ENCODE results near the gene PCDHA1. TPM values are rescaled to one million over a fixed set of nuclear protein-coding genes. Genes with fewer than 3 reads are reported as not detected.
A peak's percentile ranks its signal among the peaks of the same experiment; 100 is the strongest.

PCDHA1 gene
- total RNA-seq, 1 donor from 2014 or later, result not detected

DNA sequence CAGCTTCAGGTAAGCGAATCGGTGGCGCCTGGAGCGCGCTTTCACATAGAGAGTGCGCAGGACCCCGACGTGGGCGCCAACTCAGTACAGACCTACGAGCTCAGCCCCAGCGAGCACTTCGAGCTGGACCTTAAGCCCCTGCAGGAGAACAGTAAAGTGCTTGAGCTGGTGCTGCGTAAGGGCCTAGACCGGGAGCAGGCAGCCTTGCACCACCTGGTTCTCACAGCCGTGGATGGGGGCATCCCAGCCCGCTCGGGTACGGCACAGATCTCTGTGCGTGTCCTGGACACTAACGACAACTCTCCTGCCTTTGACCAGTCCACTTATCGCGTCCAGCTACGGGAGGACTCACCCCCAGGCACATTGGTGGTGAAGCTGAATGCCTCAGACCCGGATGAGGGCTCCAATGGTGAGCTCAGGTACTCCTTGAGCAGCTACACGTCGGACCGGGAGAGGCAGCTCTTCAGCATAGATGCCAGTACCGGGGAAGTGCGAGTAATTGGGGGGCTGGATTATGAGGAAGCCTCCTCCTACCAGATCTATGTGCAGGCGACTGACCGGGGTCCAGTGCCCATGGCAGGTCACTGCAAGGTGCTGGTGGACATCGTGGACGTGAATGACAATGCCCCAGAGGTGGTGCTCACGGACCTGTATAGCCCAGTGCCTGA is 181.4 kb downstream of the PCDHA1 start:
- ATAC-seq, result peak; percentile 35
- intact Hi-C loops (cut with DNase I), result no loop called here
- no peak for DNase-seq (ENCODE audit: low spot score)

DNA sequence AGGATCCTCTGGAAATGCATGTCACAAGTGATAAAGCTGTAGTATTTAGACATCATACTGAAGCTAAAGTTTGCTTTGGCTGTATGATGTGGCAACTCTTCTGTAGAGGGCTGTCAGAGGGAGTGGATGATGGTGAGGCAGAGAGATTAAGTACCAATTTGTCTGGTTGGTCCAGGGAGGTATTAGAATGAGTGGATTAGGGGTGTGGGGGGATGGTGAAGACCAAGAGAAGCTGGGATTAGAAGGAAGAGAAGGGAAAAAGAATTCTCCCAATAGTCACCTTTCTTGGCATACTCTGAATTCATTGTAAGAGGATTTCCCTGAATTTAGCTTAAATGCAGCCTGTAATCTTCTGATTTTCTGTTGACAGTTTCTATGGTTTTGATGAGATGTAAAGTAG is 183.9 kb downstream of the PCDHA1 start:
- intact Hi-C loops (cut with DNase I), result no loop called here
- DNase-seq (ENCODE audit: low spot score) (no peak), ATAC-seq (no peak)

DNA sequence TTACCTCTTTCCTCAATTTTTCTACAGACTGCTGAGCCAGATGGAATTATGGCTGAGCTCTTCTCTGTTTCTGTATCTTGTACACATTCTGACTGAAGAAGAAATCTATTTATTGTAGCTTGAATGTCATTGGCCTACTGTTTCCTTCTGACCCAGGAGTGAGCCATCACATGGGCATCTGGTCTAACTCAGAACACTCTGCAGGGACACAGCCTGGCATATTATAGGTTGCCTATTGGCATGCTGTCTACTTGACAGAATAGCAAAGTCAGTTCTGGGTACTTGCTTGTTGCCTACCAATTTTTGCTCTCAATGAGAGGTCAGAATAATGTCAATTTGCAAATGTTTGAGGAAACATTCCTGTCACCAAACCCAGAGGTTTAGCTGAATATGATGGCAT is 187.6 kb downstream of the PCDHA1 start:
- ATAC-seq (no peak), DNase-seq (ENCODE audit: low spot score) (no peak)
- intact Hi-C loops (cut with DNase I), result no loop called here

DNA sequence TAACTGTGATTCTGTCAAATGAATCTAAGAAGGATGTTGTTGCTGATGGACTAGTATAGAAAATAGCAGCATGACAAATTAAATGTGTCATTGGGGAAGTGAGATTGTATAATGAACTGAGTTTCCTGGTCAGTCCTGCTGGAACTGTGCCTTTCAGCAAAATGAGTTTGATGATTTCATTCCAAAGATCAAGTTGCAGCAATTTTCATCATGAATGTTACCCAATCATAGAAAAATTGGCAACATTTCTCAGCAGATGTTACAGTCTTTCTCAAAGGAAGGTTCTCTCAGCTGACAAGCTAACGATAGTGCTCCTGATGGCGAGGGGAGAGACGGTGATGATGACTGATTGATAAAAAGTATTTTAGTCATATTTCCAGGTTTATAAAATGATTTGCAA is 191.1 kb downstream of the PCDHA1 start:
- intact Hi-C loops (cut with DNase I), result no loop called here
- ATAC-seq, result peak; percentile 73
- DNase-seq (ENCODE audit: low spot score), result no peak

DNA sequence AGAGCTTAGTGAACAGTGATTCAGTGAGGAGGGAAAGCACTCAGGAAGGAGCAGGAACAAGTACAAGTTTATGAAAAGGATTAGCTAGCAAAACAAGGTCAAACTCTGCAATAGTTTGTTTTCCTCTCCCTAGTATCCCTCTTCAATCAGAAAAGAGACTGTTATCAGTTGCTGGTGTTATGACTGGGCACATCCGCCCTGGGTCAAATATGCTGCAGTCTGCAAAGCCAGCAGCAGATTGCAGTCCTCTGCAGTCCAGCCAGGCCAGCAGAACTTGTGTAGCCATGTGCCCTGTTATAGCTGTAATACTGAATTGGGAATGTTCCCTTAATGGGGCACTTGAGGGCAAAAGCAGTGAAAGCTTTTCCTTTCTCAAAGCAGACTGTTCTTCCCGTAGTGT is 192.3 kb downstream of the PCDHA1 start:
- ATAC-seq (peak; percentile 53), DNase-seq (ENCODE audit: low spot score) (no peak)
- intact Hi-C loops (cut with DNase I), result no loop called here

DNA sequence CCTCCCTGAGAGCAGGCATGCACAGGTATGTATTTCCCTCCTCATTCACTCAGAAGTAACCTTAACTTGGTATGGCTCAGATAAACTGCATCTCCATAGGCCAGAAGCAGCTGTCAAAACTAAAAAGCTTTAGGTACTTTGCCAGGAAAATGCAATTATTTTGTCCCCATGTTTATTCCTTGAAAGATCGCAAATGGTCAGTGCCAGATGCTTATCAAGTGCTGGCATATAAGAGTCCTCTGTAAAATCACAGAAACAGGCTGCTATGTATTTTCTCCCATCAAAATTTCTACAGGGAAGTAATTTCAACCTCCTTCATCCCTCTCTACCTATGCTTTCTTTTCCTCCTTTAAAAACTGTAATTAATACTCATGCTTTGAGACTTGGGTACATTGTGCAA is 193.0 kb downstream of the PCDHA1 start:
- intact Hi-C loops (cut with DNase I), result no loop called here
- no peak for DNase-seq (ENCODE audit: low spot score)
- ATAC-seq, result no peak

DNA sequence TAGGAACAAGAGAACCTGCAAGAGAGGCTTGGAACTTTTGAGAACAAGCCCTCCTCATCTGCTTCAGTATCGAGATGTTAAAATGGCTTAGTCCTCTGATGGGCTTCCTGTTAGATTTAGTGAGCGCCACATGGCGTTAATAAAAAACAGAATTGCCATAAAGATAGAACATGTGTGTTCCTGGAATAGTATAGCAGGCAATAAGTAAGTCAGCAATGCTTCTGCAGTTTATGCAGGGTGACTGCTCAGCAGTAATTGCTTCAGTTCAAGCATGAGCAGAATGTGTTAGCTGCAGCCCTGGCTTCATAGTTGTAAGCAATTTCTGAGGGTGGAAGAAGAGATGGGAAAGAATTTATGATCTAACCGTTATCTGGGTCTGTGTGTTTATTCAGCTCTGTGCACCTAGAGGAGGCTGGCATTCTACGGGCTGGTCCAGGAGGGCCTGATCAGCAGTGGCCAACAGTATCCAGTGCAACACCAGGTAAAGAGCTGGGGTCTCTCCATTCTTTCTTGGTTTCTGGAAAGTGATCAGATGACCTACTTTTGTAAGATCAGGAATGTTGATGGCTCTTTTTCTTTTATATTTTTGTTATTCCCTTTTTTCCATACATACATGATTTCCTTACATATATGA is 196.3 kb downstream of the PCDHA1 start:
- ATAC-seq, result no peak

DNA sequence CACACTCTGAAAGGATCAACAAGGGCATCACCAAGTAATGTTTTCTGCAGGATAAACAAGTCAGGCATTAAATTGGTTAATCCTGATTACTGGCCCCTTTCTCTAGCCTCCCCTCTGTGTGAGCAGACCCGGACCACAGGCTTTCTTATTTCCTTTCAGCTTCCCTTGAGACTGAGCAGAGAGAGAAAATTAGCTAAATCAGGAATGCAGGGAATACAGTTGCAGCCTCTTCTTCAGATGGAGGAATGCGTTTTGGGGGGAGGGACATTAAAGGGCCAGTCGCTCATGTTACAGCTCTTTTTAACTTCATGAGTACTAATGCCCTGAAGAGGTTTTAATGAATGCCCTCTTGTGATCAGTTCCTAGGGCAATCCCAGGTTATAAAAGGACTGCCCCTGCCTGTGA is 200.2 kb downstream of the PCDHA1 start:
- intact Hi-C loops (cut with DNase I), result no loop called here
- ATAC-seq, result no peak
- no peak for DNase-seq (ENCODE audit: low spot score)

More for the DNA sequence above, 196.3 kb downstream of the PCDHA1 start:
- intact Hi-C loops (cut with DNase I), result no loop called here
- no peak for DNase-seq (ENCODE audit: low spot score)

DNA sequence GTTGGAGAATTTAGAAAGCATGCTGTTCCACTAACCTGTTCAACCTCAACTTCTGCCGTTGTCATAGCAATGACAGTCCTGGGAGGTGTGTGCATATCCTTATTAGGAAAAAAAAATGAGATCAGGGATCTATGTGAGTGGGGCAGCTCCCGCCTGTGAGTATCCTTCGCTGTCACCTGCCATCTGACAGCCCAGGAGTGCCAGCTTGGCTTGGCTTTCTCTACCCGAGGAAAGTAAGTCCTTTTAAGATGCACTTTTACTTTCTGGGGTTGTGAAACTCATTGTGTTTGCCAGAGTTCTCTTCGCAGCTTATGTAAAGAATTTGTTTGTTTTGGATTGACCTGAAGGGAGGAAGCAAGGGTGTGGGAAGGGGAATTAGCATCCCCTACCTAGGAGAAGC is 202.2 kb downstream of the PCDHA1 start:
- intact Hi-C loops (cut with DNase I), result no loop called here
- no peak for DNase-seq (ENCODE audit: low spot score)
- no peak for ATAC-seq

DNA sequence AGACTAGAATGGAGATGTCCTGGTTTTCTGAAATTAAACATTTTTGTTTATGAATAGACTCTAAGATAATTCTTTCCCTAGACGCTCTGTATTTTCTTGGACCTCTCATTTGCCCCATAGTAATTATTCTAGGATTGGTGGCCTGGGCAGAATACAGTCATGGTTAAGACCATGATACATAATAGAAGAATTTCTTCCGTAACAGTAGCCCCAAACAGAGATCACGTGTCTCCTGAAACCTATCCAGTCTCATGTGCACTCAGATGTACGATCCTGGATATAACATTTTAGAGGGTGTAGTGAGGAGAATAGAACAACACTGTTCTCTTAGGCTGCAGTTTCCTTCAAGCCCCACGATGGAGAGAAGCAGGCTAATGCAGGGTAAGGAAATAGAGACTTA is 202.7 kb downstream of the PCDHA1 start:
- DNase-seq (ENCODE audit: low spot score) (no peak), ATAC-seq (no peak)
- intact Hi-C loops (cut with DNase I), result no loop called here

DNA sequence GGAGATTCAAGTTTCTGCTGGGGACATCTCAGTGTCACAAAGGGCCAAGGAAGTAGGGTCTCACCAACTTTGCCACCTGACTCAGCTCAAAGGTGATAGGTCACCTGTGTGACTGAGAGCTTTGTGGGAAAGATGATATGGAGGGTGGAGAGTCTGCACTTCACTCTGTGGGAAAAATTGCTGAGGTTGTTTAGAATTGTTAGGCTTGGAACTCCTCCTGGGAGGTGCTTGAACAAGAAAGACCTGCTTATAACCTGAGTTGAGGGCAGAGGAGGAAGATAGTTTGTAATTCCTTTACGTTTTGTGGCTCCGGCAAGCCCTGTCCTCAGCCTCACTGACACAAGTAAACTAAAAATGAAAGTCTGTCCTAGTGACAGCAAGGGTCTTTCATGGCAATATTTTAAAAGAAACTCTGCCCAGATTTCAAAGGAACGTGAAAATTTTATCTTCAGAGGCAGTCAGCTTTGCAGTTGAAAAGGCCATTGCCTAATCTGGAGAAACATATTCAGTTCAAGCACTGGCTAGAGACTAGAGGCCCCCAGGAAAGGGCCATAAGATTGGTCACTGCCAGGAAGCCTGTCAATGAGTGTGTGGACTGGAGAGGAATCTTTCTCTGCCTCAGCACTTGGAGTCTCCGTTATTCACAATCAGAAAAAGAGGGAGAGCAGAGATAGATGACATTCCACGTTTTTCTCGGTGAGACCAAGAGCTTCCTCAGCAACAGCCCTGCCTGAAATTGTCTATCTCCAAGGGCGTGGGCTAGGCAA is 203.5 kb downstream of the PCDHA1 start:
- DNase-seq (ENCODE audit: low spot score), result no peak
- intact Hi-C loops (cut with DNase I), result no loop called here
- ATAC-seq, result no peak

DNA sequence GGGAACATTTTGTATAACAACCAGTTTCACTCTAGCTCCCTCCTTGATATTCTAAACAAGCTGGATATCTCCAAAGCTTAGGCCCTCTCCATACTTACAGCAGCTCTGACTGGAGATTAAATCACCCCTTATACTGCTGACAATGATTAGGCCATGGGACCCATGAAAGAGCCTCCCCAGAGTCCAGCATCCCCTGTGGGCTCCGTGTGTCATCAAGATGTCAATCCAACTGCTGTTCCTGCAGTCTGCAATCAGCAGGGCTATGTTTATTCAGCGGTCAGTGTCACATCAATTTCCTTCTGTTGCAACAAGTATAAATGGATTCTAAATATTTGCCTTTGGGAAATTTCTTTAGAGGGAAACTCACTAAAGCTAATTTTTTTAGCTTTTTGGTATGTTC is 206.9 kb downstream of the PCDHA1 start:
- no peak for DNase-seq (ENCODE audit: low spot score)
- no peak for ATAC-seq
- intact Hi-C loops (cut with DNase I), result no loop called here

DNA sequence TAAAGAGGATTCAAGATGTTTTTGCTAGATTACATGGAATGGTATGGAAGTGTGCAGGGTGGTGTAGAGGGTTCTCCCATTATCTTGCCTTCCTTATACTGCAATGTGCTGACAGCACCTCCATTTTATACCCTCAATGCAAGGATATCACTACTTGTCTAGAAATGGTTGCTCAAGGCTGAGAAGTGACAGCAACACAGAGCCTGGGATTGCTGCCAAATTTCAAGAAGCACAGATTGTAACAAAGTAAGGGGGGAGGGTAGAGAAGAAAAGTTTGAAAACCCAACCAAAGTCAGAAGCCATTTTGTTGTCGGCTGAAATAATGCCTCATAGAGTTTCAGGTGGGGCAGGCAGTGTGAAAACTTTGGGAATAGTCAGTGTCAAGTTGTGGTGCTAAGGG is 210.1 kb downstream of the PCDHA1 start:
- ATAC-seq (no peak), DNase-seq (ENCODE audit: low spot score) (no peak)
- intact Hi-C loops (cut with DNase I), result no loop called here

DNA sequence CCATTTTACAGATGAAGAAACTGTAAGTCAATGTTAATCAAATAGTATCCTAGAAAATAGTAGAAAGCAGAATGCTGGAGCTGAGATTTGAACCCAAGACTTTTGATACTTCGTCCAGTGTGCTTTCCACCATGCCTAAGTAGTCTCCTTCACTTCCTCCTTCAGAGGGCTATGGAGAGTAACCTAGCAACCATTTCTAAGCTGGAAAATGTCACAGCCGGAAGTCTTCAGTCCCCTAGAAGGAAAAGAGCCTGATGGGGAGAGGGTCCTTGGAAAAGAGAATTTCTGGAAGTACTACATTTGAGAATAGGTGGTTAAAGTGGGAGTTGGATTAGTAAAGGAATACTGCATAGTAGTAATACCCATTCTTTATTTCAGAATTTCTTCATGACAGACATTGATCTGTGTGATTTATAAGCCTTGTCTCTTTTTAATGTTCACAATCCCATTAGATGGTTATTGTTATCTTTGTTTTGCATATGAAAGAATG is 213.0 kb downstream of the PCDHA1 start:
- no peak for DNase-seq (ENCODE audit: low spot score)
- no peak for ATAC-seq
- intact Hi-C loops (cut with DNase I), result no loop called here

DNA sequence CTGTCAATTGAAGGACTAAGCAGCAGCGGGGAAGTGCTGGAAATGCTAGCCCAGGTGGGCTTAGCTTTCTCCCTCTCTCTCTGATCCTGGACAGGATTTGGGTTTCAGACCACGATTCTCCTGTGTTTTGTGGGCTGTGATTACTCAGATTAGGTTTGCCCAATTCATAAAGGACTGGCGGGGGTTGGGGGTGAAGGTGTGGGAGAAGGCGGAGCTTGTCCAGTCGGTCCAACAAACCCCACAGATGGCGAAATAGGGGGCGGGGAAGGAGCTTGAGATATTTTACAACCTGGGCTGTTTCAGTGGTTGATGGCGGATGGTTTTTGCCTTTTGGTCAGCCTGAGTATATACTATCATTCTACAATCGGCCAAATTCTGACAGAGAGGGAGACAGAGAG is 215.5 kb downstream of the PCDHA1 start:
- intact Hi-C loops (cut with DNase I), result no loop called here
- ATAC-seq (no peak), DNase-seq (ENCODE audit: low spot score) (no peak)

DNA sequence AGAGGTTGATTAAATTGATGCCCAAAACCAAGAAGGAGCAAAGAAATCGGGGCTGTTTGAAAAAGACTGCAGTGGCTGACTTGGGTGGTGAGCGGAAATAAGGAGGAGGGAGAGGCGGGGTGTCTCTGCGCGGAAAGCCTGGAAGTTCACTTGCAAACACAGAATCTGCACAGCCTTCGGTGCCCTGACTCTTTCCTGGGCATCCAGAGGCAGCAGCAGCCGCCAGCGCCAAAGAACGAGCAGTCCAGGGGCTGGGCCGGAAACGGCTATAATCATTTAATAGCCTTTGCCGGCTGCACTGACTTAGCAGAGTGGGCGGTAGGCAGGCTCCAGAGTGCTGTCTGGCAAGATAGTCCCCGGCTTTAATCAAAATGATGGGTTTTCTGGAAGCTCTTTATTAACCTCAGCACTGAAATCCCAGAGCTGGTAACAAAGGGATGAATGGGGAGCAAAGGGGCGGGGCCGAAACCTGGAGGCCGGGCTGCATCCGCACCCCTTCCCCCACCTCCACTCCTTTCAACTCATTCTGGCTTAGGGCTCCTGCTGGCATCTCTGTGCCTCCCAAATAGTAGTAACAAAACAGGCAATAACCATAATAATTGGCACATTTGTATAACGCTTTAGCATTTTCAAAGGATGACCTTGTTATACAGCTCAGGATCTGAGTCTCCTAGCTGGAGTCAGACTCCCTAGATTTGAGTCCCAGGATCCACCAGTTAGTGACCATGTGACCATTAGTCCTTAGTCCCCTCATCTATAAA is 216.1 kb downstream of the PCDHA1 start:
- peak; percentile 59 for DNase-seq (ENCODE audit: low spot score)
- ATAC-seq, result peak; percentile 44
- intact Hi-C loops (cut with DNase I), result no loop called here

DNA sequence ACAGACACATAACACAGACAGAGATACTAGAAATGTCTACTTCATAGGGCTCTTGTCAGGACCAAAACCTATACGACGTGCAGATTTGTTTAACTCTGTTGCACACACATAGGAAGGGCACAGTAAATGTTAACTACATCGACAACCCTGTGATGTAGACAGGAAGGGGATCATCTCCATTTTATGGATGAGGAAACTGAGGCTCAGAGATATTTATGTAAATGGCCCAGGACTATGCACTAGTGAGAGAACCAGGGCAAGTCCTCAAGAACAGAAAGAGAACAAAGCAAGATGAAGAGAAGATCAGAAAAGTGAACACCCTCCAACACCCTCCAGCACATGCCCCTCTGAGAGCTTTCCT is 216.6 kb downstream of the PCDHA1 start:
- DNase-seq (ENCODE audit: low spot score) (no peak), ATAC-seq (no peak)
- intact Hi-C loops (cut with DNase I), result no loop called here

DNA sequence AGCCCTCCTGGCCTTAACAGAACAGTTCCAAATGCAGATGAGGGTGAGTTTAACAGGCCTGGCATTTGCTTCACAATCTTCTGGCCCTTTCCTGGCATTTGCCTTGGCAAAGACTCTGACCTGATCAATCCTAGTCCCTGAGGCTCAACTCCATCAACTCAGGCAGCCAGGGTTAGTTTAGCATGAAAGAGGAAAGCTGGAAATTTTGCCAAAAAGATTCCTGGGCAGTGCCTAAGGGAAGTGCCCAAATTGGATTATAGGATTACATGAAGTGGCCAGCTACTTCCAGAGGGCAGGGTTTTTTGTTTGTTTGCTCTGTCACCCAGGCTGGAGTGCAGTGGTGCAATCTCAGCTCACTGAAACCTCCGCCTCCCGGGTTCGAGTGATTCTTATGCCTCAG is 217.1 kb downstream of the PCDHA1 start:
- intact Hi-C loops (cut with DNase I), result no loop called here
- ATAC-seq (no peak), DNase-seq (ENCODE audit: low spot score) (no peak)

DNA sequence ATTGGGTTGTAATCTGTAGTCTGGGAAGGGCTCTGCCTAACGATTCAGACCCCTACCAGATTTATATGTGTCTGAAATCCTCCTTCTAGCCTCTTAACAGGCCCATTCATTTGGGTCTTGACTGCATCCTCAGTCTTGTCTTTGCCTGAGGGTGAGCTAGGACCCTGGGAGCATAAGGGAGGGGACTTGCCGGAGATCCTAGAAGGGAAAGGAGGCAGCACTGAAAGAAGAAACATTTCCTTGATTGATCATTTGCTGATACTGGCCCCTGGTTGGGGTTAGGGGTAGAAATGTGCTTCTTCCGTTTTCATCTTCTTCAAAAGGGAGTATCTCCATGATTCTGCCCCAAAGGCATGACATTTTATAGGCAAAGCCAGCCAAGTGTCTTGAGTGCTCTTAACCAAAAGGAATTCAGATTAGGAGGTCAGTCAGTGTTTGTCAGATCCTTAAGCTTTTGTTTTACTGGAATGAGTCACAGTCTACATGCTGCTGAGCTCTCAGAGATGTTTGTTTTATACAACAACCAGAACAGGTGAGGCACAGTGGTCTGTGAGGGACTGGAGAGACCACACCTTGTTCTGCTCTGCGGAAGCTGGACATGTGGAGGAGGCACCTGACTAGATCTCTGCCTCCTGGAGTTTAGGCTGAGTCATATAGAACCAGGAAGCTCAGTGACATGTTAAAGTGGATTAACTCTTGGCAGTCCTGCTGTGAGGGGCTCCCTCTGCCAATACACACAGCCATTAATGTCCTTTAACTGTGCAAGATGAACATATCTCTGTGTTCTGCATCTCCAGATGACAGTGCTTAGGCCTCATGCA is 218.1 kb downstream of the PCDHA1 start:
- ATAC-seq (no peak), DNase-seq (ENCODE audit: low spot score) (no peak)
- intact Hi-C loops (cut with DNase I), result no loop called here

Measured in sciatic nerve (tissue), 2 donors.